ENCODE results near the gene BYSL.

Gene BYSL

DNA sequence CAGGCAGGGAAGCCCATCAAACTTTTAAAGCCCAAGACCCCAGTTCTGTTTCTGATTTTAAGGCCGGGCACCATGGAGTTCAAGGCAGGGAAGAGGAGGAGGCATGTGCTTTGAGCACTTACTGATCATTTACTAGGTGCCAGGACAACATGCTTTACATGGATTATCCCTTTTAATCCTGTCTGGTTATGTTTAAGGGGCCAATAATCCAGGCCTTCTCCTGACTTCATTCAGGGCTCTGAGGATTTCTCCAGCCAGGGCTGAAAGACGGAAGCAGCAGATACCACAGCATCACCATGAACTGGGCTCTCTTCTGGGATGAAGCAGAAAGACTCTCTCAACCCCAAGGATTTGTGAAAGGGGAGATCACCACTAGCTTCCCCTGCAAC lies 16.2 kb downstream of the BYSL start:
- TF ChIP-seq CTCF (IDR thresholded peaks at IDR 0.05; ENCODE audit: low read depth, low read length, missing control alignments) = no peak
- H3K4me3 ChIP-seq (replicated peaks; ENCODE audit: low read depth, low read length) = no peak overlapping the region
- DNase-seq (ENCODE audit: extremely low read depth, low read depth) = no peak

DNA sequence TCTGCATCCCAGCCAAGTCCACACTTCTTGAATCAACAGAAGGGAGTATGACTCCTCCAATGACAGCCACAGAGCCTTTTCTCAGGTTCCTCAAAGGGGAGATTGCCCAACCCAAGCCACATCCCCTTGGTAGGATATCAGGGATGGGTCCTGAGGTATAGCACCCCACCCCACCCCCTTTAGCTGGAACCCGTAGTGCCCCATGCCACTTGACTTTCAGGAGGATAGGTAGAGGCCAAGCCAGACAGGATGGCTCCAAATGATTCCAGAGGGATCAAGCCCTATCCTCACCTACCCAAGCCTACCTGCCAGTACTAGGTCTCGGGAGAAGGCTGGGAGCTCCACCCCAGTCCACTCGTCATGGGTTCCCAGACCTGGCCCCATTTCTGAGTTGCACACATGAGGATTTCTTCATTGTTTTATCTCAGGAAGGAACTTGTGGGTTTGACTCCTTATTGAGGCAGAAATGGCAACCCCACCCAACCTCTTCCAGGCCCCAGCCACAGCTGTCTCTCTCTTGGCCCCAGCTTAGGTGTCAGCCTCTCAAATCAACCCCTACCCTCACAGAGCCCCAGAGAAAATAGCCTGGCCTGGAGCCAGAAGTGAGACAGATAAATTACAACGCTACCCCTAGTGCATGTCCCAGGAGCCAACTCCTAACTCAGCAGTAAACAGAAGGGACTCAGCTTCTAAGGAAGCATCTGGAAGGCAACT lies 16.7 kb downstream of the BYSL start:
- DNase-seq (ENCODE audit: extremely low read depth, low read depth) = no peak
- H3K4me3 ChIP-seq (replicated peaks; ENCODE audit: low read depth, low read length) = no peak overlapping the region
- no peak for TF ChIP-seq CTCF (IDR thresholded peaks at IDR 0.05; ENCODE audit: low read depth, low read length, missing control alignments)

DNA sequence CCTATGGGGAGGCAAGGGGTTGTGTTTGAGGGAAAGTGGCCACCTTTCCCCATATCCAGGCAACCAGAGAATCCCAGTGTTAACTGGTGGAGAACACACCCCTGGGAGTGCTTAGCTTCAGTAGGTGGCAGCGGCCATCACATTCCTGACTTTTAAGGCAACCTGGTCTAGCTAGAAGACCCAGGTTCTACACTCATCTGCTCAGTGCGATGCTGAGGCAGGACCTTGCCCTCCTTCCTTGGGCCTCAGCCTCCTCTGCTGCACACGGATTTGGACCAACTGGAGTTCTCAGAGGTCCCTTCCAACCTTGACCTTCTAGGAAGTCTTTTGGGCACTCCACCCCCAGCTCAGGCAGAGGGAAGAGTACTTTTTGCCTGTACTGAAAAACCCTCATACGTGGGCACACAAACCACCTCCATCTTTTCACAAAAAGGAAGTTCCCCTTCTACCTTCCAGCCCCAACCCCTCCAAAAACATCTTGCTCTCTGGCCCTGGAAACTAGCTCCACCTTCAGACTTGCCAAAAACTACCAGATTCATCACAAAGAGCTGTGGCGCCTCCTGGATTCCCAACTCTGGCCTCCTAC lies 17.4 kb downstream of the BYSL start:
- no peak overlapping the region for H3K4me3 ChIP-seq (replicated peaks; ENCODE audit: low read depth, low read length)
- no peak for DNase-seq (ENCODE audit: extremely low read depth, low read depth)
- no peak for TF ChIP-seq CTCF (IDR thresholded peaks at IDR 0.05; ENCODE audit: low read depth, low read length, missing control alignments)

- TF ChIP-seq CTCF (IDR thresholded peaks at IDR 0.05; ENCODE audit: low read depth, low read length, missing control alignments) = no peak
- DNase-seq (ENCODE audit: extremely low read depth, low read depth) = no peak
- peak overlapping the region; percentile 91 for H3K4me3 ChIP-seq (replicated peaks; ENCODE audit: low read depth, low read length)
Observed at GRCh38 chr6:41939176-41939847, 18.0 kb downstream of the BYSL start.

DNA sequence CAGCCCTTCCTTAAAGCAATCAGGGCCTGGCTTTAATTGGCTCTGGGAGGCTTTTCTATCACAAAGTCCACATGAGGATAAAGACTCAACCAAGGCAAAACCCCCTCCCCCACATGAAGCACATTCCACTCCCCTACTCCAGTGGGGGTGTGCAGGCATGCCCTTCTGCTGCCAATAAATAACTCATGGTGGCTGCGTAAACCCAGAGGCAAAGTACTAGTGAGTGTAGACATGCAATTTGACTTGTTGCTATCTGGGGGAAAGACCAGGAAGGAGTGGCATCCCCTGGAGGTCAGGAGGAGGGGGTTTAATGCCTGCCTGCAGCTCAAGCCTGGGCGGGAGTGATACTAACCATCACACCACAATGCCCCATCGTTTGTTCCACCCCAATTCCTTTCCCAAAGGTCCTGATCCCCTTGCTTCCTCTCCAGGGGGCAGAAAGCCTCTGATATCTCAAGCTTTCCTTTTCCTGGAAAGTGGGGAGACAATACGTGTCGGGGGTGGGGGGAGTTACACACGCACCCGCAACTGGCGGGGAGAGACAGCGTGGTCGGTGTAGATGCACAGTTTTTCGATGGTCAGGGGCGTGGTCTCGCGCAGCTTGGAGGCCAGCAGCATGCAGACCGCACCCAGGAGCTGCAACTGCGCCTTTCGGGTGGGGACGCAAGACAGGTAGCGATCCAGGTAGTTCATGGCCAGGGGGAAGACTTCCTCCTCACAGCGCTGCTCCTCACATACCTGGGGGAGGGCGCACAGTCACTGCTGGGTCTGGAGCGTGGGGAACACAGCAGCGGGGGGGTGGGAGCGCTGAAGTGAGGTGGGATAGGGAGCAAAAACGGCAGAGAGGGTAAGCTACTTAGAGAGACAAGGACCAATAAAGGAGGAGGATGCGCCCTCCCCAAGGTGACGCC lies 18.8 kb downstream of the BYSL start:
- no peak for TF ChIP-seq CTCF (IDR thresholded peaks at IDR 0.05; ENCODE audit: low read depth, low read length, missing control alignments)
- DNase-seq (ENCODE audit: extremely low read depth, low read depth) = no peak
- peak overlapping the region; percentile 91 for H3K4me3 ChIP-seq (replicated peaks; ENCODE audit: low read depth, low read length)

DNA sequence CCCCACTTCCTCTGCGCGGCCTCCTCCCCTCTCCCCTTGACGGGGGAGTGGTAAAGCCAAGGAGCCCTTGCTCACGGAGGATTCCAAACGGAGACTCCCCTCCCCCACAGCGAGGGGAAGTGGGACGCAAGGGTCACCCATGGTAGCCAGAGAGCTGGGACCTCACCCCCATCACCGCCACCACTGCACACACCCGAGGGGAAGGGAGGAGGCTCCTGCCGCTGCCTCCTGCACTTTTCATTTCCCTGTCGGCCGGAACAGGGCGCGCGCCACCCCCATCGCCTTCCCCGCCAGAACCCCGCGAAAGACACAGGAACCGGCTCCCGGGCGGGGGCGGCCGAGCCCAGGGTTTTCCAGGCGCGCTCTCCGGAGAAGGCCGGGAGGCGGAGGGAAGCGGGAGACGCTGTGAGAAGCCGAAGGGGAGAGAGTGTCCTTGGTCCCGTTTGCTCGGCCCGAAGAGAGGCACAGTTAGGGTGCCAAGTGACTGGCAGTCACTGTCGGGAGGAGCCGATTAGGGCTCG lies 19.5 kb downstream of the BYSL start:
- no peak for TF ChIP-seq CTCF (IDR thresholded peaks at IDR 0.05; ENCODE audit: low read depth, low read length, missing control alignments)
- peak overlapping the region; percentile 91 for H3K4me3 ChIP-seq (replicated peaks; ENCODE audit: low read depth, low read length)
- DNase-seq (ENCODE audit: extremely low read depth, low read depth) = no peak
